Suprapubic skin (tissue), 4 donors: ENCODE results near the gene SMPX.

Experiments used
- CTCF ChIP-seq, 2 donors: fragments of 200-600 bp in 1 of 2; fragments of 450-650 bp in 1 of 2; sonication (generic) in 1 of 2; IDR thresholded peaks; one replicate each; pipeline ENCODE4 v1.5.1; 2016 to 2019; ENCODE audit warnings: antibody characterized with exemption in 2 of 2, mild to moderate bottlenecking in 1 of 2, moderate library complexity in 1 of 2
- EP300 ChIP-seq: sonication (generic); formaldehyde crosslinking; IDR thresholded peaks from one replicate; pipeline ENCODE4 v1.6.1; 2017; ENCODE audit warnings: antibody characterized with exemption
- POLR2A ChIP-seq, 2 donors: fragments of 450-650 bp; IDR thresholded peaks; one replicate each; pipeline ENCODE4 v1.6.1; 2017; ENCODE audit warnings: antibody characterized with exemption in 2 of 2, mild to moderate bottlenecking in 2 of 2, moderate library complexity in 2 of 2
- POLR2AphosphoS5 ChIP-seq, 3 donors: sonication (generic); formaldehyde crosslinking; IDR thresholded peaks; one replicate each; pipeline ENCODE4 v1.6.1; 2017; ENCODE audit warnings: antibody characterized with exemption in 3 of 3

GRCh38 chrX:21748235-21748634, 9.7 kb downstream of the SMPX start:
- TF ChIP-seq POLR2A (IDR thresholded peaks at IDR 0.05) = no peak
- no peak for TF ChIP-seq CTCF (IDR thresholded peaks at IDR 0.05)
- TF ChIP-seq POLR2AphosphoS5 (IDR thresholded peaks at IDR 0.05) = no peak
- TF ChIP-seq EP300 = no peak
